ENCODE data around the gene SLC22A23.

The SLC22A23 gene

GRCh38 chr6:3397229-3398164 lies 59.4 kb downstream of the SLC22A23 start:
- H3K4me3 ChIP-seq (ENCODE audit: low read length), result no peak overlapping the region
- no peaks in the 10 kb centered on the region for H3K27me3 ChIP-seq (ENCODE audit: insufficient read depth, low read length)
- peaks cover 3% of the 10 kb centered on the region; the same call in 1 of the 2 replicates for H3K36me3 ChIP-seq (ENCODE audit: insufficient read depth, low read depth, low read length)
- no peak overlapping the region for H3K9ac ChIP-seq (ENCODE audit: low read depth, low read length)
- no peaks in the 10 kb centered on the region for H3K4me1 ChIP-seq (ENCODE audit: insufficient read depth, low read length)
- H3K27ac ChIP-seq (ENCODE audit: low read length), result no peak overlapping the region
- no peaks in the 10 kb centered on the region for H3K9me3 ChIP-seq (ENCODE audit: insufficient read depth, low read depth, low read length)

GRCh38 chr6:3396503-3397180 lies 60.2 kb downstream of the SLC22A23 start:
- Histone ChIP-seq H3K4me1 (ENCODE audit: insufficient read depth, low read length) (no peaks in the 10 kb centered on the region), H3K9me3 (ENCODE audit: insufficient read depth, low read depth, low read length) (no peaks in the 10 kb centered on the region), H3K27ac (ENCODE audit: low read length) (no peak overlapping the region), H3K36me3 (ENCODE audit: insufficient read depth, low read depth, low read length) (peaks cover 3% of the 10 kb centered on the region; the same call in 1 of the 2 replicates), H3K27me3 (ENCODE audit: insufficient read depth, low read length) (no peaks in the 10 kb centered on the region), H3K9ac (ENCODE audit: low read depth, low read length) (no peak overlapping the region), H3K4me3 (ENCODE audit: low read length) (no peak overlapping the region)

GRCh38 chr6:3394671-3395070 lies 62.2 kb downstream of the SLC22A23 start:
- Histone ChIP-seq H3K9ac (ENCODE audit: low read depth, low read length) (no peak overlapping the region), H3K36me3 (ENCODE audit: insufficient read depth, low read depth, low read length) (peaks cover 3% of the 10 kb centered on the region; the same call in 1 of the 2 replicates), H3K9me3 (ENCODE audit: insufficient read depth, low read depth, low read length) (no peaks in the 10 kb centered on the region)

GRCh38 chr6:3393836-3394202 lies 63.0 kb downstream of the SLC22A23 start:
- H3K4me3 ChIP-seq (ENCODE audit: low read length), result no peak overlapping the region
- no peak overlapping the region for H3K9ac ChIP-seq (ENCODE audit: low read depth, low read length)
- H3K27me3 ChIP-seq (ENCODE audit: insufficient read depth, low read length), result no peaks in the 10 kb centered on the region
- no peaks in the 10 kb centered on the region for H3K4me1 ChIP-seq (ENCODE audit: insufficient read depth, low read length)
- H3K27ac ChIP-seq (ENCODE audit: low read length), result no peak overlapping the region
- no peaks in the 10 kb centered on the region for H3K9me3 ChIP-seq (ENCODE audit: insufficient read depth, low read depth, low read length)
- no peaks in the 10 kb centered on the region for H3K36me3 ChIP-seq (ENCODE audit: insufficient read depth, low read depth, low read length)

More at GRCh38 chr6:3394671-3395070, 62.2 kb downstream of the SLC22A23 start:
- Histone ChIP-seq H3K27me3 (ENCODE audit: insufficient read depth, low read length) (no peaks in the 10 kb centered on the region), H3K27ac (ENCODE audit: low read length) (no peak overlapping the region), H3K4me3 (ENCODE audit: low read length) (no peak overlapping the region), H3K4me1 (ENCODE audit: insufficient read depth, low read length) (no peaks in the 10 kb centered on the region)

- no peaks in the 10 kb centered on the region for H3K9me3 ChIP-seq (ENCODE audit: insufficient read depth, low read depth, low read length)
- no peaks in the 10 kb centered on the region for H3K36me3 ChIP-seq (ENCODE audit: insufficient read depth, low read depth, low read length)
- no peaks in the 10 kb centered on the region for H3K27me3 ChIP-seq (ENCODE audit: insufficient read depth, low read length)
- H3K4me3 ChIP-seq (ENCODE audit: low read length), result no peak overlapping the region
- no peak overlapping the region for H3K27ac ChIP-seq (ENCODE audit: low read length)
- no peaks in the 10 kb centered on the region for H3K4me1 ChIP-seq (ENCODE audit: insufficient read depth, low read length)
- H3K9ac ChIP-seq (ENCODE audit: low read depth, low read length), result no peak overlapping the region
These were observed 63.7 kb downstream of the SLC22A23 start for GRCh38 chr6:3392930-3393835.

GRCh38 chr6:3391902-3392458 lies 64.9 kb downstream of the SLC22A23 start:
- Histone ChIP-seq H3K9me3 (ENCODE audit: insufficient read depth, low read depth, low read length) (no peaks in the 10 kb centered on the region), H3K4me1 (ENCODE audit: insufficient read depth, low read length) (no peaks in the 10 kb centered on the region), H3K4me3 (ENCODE audit: low read length) (no peak overlapping the region), H3K36me3 (ENCODE audit: insufficient read depth, low read depth, low read length) (no peaks in the 10 kb centered on the region), H3K27ac (ENCODE audit: low read length) (no peak overlapping the region), H3K27me3 (ENCODE audit: insufficient read depth, low read length) (no peaks in the 10 kb centered on the region), H3K9ac (ENCODE audit: low read depth, low read length) (no peak overlapping the region)

- H3K4me1 ChIP-seq (ENCODE audit: insufficient read depth, low read length), result no peaks in the 10 kb centered on the region; the same call in 1 of the 2 replicates
- H3K27me3 ChIP-seq (ENCODE audit: insufficient read depth, low read length), result no peaks in the 10 kb centered on the region
- H3K9me3 ChIP-seq (ENCODE audit: insufficient read depth, low read depth, low read length), result no peaks in the 10 kb centered on the region
- no peak overlapping the region for H3K27ac ChIP-seq (ENCODE audit: low read length)
- H3K36me3 ChIP-seq (ENCODE audit: insufficient read depth, low read depth, low read length), result no peaks in the 10 kb centered on the region
- H3K4me3 ChIP-seq (ENCODE audit: low read length), result no peak overlapping the region
- H3K9ac ChIP-seq (ENCODE audit: low read depth, low read length), result no peak overlapping the region
These were observed 66.2 kb downstream of the SLC22A23 start for GRCh38 chr6:3390698-3391097.

- H3K9ac ChIP-seq (ENCODE audit: low read depth, low read length), result no peak overlapping the region
- H3K4me1 ChIP-seq (ENCODE audit: insufficient read depth, low read length), result no peaks in the 10 kb centered on the region; the same call in 1 of the 2 replicates
- no peaks in the 10 kb centered on the region for H3K27me3 ChIP-seq (ENCODE audit: insufficient read depth, low read length)
- H3K36me3 ChIP-seq (ENCODE audit: insufficient read depth, low read depth, low read length), result no peaks in the 10 kb centered on the region
- no peak overlapping the region for H3K27ac ChIP-seq (ENCODE audit: low read length)
- no peak overlapping the region for H3K4me3 ChIP-seq (ENCODE audit: low read length)
- no peaks in the 10 kb centered on the region for H3K9me3 ChIP-seq (ENCODE audit: insufficient read depth, low read depth, low read length)
These were observed 67.3 kb downstream of the SLC22A23 start for GRCh38 chr6:3389390-3390167.

- H3K9ac ChIP-seq (ENCODE audit: low read depth, low read length), result no peak overlapping the region
- H3K4me3 ChIP-seq (ENCODE audit: low read length), result no peak overlapping the region
- no peak overlapping the region for H3K27ac ChIP-seq (ENCODE audit: low read length)
- no peaks in the 10 kb centered on the region for H3K27me3 ChIP-seq (ENCODE audit: insufficient read depth, low read length)
- no peaks in the 10 kb centered on the region for H3K36me3 ChIP-seq (ENCODE audit: insufficient read depth, low read depth, low read length)
- no peaks in the 10 kb centered on the region for H3K9me3 ChIP-seq (ENCODE audit: insufficient read depth, low read depth, low read length)
- H3K4me1 ChIP-seq (ENCODE audit: insufficient read depth, low read length), result no peaks in the 10 kb centered on the region; the same call in 1 of the 2 replicates
These were observed 68.1 kb downstream of the SLC22A23 start for GRCh38 chr6:3388786-3389185.

- Histone ChIP-seq H3K9ac (ENCODE audit: low read depth, low read length) (no peak overlapping the region), H3K4me1 (ENCODE audit: insufficient read depth, low read length) (no peaks in the 10 kb centered on the region; the same call in 1 of the 2 replicates), H3K27me3 (ENCODE audit: insufficient read depth, low read length) (no peaks in the 10 kb centered on the region), H3K36me3 (ENCODE audit: insufficient read depth, low read depth, low read length) (no peaks in the 10 kb centered on the region), H3K9me3 (ENCODE audit: insufficient read depth, low read depth, low read length) (no peaks in the 10 kb centered on the region), H3K4me3 (ENCODE audit: low read length) (no peak overlapping the region), H3K27ac (ENCODE audit: low read length) (no peak overlapping the region)
These were observed 70.4 kb downstream of the SLC22A23 start for GRCh38 chr6:3386374-3386857.

All from iPS-20b (cell line).